HG02763 (cell line): ENCODE measurements around the gene OR1D2.
"Not testable (repeated sequence)": the region's sequence is repeated elsewhere in the genome, so short reads cannot be mapped to it uniquely, and the experiment has no call there.

ENCODE experiments used
- ATAC-seq: cut with Tn5 transposase; IDR thresholded peaks from one replicate; pipeline ENCODE4 v1.9.1; 2021; ENCODE audit warnings: mild to moderate bottlenecking, moderate library complexity; ENCODE audit not compliant: unreplicated experiment

OR1D2 gene

GRCh38 chr17:3104322-3104721 is at the start of gene OR1D2:
OR1D2 (minus strand) TSS chr17:3104422; CDS start chr17:3092996, 11,426 bp downstream.
- ATAC-seq = no peak

GRCh38 chr17:3137494-3137893 is 33.3 kb upstream of the OR1D2 start:
- ATAC-seq = not testable (repeated sequence)

GRCh38 chr17:3127451-3127850 is 23.2 kb upstream of the OR1D2 start, which contains the start of gene OR1G1:
OR1G1 (minus strand) TSS chr17:3127551; CDS start chr17:3127551, 0 bp downstream.
- no peak for ATAC-seq

- ATAC-seq = not testable (repeated sequence)
Observed at GRCh38 chr17:3073850-3074249, 30.4 kb downstream of the OR1D2 start.

- ATAC-seq = not testable (repeated sequence)
Observed at GRCh38 chr17:3065192-3065591, 39.0 kb downstream of the OR1D2 start.

GRCh38 chr17:3063507-3063906 is 40.7 kb downstream of the OR1D2 start, which contains the start of gene OR1D5:
OR1D5 (minus strand) TSS chr17:3063607; CDS start chr17:3063607, 0 bp downstream.
- ATAC-seq = not testable (repeated sequence)

GRCh38 chr17:3062824-3063377 is 41.3 kb downstream of the OR1D2 start:
- not testable (repeated sequence) for ATAC-seq

- ATAC-seq = not testable (repeated sequence)
Observed at GRCh38 chr17:3054868-3055267, 49.4 kb downstream of the OR1D2 start.

- no peak for ATAC-seq
Observed at GRCh38 chr17:3049705-3050295, 54.4 kb downstream of the OR1D2 start.

- ATAC-seq = peak; percentile 85
Observed at GRCh38 chr17:3048727-3049471, 55.3 kb downstream of the OR1D2 start.

GRCh38 chr17:3046753-3047152 is 57.5 kb downstream of the OR1D2 start:
- ATAC-seq = no peak

GRCh38 chr17:3043737-3044365 is 60.4 kb downstream of the OR1D2 start:
- no peak for ATAC-seq

GRCh38 chr17:3040882-3041281 is 63.3 kb downstream of the OR1D2 start:
- no peak for ATAC-seq

- no peak for ATAC-seq
Observed at GRCh38 chr17:3039736-3040135, 64.5 kb downstream of the OR1D2 start.

- no peak for ATAC-seq
Observed at GRCh38 chr17:3038941-3039340, 65.3 kb downstream of the OR1D2 start.
